ENCODE data around the gene PLA2G5. TPM values are rescaled to one million over a fixed set of nuclear protein-coding genes. Genes with fewer than 3 reads are reported as not detected.

Gene PLA2G5
- polyA plus RNA-seq, 1 experiment: not detected

- peaks cover 35% of the 10 kb centered on the region for H3K27me3 ChIP-seq (ENCODE audit: control insufficient read depth, insufficient read depth, low read length)
- TF ChIP-seq CTCF (IDR thresholded peaks at IDR 0.05; ENCODE audit: low read depth, low read length): no peak
- no peak for DNase-seq (ENCODE audit: low read depth, low spot score)
- ChIA-PET POLR2A (no interaction called here), CTCF (no interaction called here)
- H3K27ac ChIP-seq (ENCODE audit: low read depth, low read length): no peak overlapping the region
- H3K4me3 ChIP-seq (ENCODE audit: low read depth, low read length): no peak overlapping the region
- H3K9me3 ChIP-seq (ENCODE audit: control insufficient read depth, insufficient read depth, low read length): peaks cover 4% of the 10 kb centered on the region; the same call in 1 of the 2 replicates
These were observed 16.8 kb downstream of the PLA2G5 start for GRCh38 chr1:20086800-20087199.

GRCh38 chr1:20087668-20088067 lies 17.7 kb downstream of the PLA2G5 start:
- POLR2A ChIA-PET: no interaction called here
- H3K27ac ChIP-seq (ENCODE audit: low read depth, low read length): no peak overlapping the region
- no peak overlapping the region for H3K4me3 ChIP-seq (ENCODE audit: low read depth, low read length)
- CTCF ChIA-PET: no interaction called here
- peaks cover 4% of the 10 kb centered on the region; the same call in 1 of the 2 replicates for H3K9me3 ChIP-seq (ENCODE audit: control insufficient read depth, insufficient read depth, low read length)
- no peak for DNase-seq (ENCODE audit: low read depth, low spot score)
- H3K27me3 ChIP-seq (ENCODE audit: control insufficient read depth, insufficient read depth, low read length): peaks cover 42% of the 10 kb centered on the region
- 0 out of 2 replicates have a peak, but pooled peaks have one; percentile 15 for TF ChIP-seq CTCF (IDR thresholded peaks at IDR 0.05; ENCODE audit: low read depth, low read length)

GRCh38 chr1:20089328-20090077 lies 19.5 kb downstream of the PLA2G5 start:
- ChIA-PET CTCF (no interaction called here), POLR2A (no interaction called here)
- no peak for TF ChIP-seq CTCF (IDR thresholded peaks at IDR 0.05; ENCODE audit: low read depth, low read length)
- Histone ChIP-seq H3K4me3 (ENCODE audit: low read depth, low read length) (no peak overlapping the region), H3K9me3 (ENCODE audit: control insufficient read depth, insufficient read depth, low read length) (peaks cover 4% of the 10 kb centered on the region; the same call in 1 of the 2 replicates), H3K27ac (ENCODE audit: low read depth, low read length) (no peak overlapping the region), H3K27me3 (ENCODE audit: control insufficient read depth, insufficient read depth, low read length) (peaks cover 41% of the 10 kb centered on the region)
- no peak for DNase-seq (ENCODE audit: low read depth, low spot score)

DNA sequence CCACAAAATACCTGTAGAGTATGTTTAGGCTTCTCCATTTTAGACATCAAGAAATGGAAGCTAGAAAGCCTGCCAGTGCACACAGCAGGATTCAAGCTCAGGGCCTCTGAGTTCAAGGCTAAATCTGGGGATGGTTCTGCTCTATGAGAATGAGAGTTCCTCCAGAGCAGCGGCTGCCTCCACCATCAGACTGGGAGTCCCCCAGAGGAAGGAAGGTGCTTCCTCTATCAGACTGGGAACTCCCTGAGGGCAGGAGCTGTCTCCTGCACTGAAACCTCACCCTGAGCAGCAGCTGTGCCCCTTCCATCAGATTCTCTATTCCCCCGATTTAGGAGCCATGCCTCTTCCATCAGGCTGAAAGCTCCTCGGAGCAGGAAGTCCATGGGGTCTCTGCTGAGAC lies 20.1 kb downstream of the PLA2G5 start:
- CTCF ChIA-PET: interaction anchor here (0.9 kb wide), 1 partner anchor 115 kb away, joined by 3 read pairs; no protein-coding TSS in a partner anchor
- POLR2A ChIA-PET: no interaction called here
- DNase-seq (ENCODE audit: low read depth, low spot score): no peak
- no peak for TF ChIP-seq CTCF (IDR thresholded peaks at IDR 0.05; ENCODE audit: low read depth, low read length)
- Histone ChIP-seq H3K9me3 (ENCODE audit: control insufficient read depth, insufficient read depth, low read length) (peaks cover 4% of the 10 kb centered on the region; the same call in 1 of the 2 replicates), H3K27me3 (ENCODE audit: control insufficient read depth, insufficient read depth, low read length) (peaks cover 41% of the 10 kb centered on the region), H3K27ac (ENCODE audit: low read depth, low read length) (no peak overlapping the region), H3K4me3 (ENCODE audit: low read depth, low read length) (no peak overlapping the region)

DNA sequence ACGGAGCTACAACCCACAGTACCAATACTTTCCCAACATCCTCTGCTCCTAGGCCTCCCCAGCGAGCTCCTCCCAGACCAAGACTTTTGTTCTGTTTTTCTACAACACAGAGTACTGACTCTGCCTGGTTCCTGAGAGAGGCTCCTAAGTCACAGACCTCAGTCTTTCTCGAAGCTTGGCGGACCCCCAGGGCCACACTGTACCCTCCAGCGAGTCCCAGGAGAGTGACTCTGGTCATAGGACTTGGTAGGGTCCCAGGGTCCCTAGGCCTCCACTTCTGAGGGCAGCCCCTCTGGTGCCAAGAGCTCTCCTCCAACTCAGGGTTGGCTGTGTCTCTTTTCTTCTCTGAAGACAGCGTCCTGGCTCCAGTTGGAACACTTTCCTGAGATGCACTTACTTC lies 20.6 kb downstream of the PLA2G5 start:
- Histone ChIP-seq H3K27me3 (ENCODE audit: control insufficient read depth, insufficient read depth, low read length) (peaks cover 39% of the 10 kb centered on the region), H3K27ac (ENCODE audit: low read depth, low read length) (no peak overlapping the region), H3K4me3 (ENCODE audit: low read depth, low read length) (no peak overlapping the region), H3K9me3 (ENCODE audit: control insufficient read depth, insufficient read depth, low read length) (peaks cover 4% of the 10 kb centered on the region; the same call in 1 of the 2 replicates)
- POLR2A ChIA-PET: no interaction called here
- DNase-seq (ENCODE audit: low read depth, low spot score): no peak
- CTCF ChIA-PET: interaction anchor here (0.9 kb wide), 1 partner anchor 116 kb away, joined by 3 read pairs; no protein-coding TSS in a partner anchor
- no peak for TF ChIP-seq CTCF (IDR thresholded peaks at IDR 0.05; ENCODE audit: low read depth, low read length)
